ENCODE measurements around the gene FBXO8. TPM values are rescaled to one million over a fixed set of nuclear protein-coding genes. Genes with fewer than 3 reads are reported as not detected.
A peak's percentile ranks its signal among the peaks of the same experiment; 100 is the strongest.

The FBXO8 gene
- polyA plus RNA-seq, 1 experiment, result 28.9 TPM

DNA sequence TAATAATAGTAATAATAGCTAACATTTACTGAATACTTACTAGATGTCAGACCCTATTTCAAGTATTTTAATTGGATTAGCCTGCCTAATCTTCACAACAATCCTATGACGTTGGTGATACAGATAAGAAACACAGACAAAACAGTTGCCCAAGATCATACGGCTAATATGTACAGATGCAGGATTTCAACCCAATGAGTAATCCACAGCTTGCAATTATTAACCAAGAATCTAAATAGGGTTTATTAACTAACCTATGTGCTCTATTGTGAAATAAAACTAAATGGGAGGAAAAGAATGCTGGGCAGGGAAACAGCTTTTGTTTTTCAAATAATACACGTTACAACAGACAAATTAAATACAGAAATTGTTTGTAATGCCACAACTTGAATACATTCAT, 23.4 kb downstream of the FBXO8 start:
- CTCF ChIA-PET, result no interaction called here
- Histone ChIP-seq H3K4me3 (ENCODE audit: low read depth, low read length) (no peak overlapping the region), H3K27ac (ENCODE audit: low read depth, low read length) (no peak overlapping the region), H3K27me3 (ENCODE audit: control insufficient read depth, insufficient read depth, low read length) (no peaks in the 10 kb centered on the region), H3K9me3 (ENCODE audit: control insufficient read depth, insufficient read depth, low read length) (no peaks in the 10 kb centered on the region)
- POLR2A ChIA-PET, result interaction anchor here (0.6 to 1.0 kb wide), 2 partner anchors 24 to 771 kb away, joined by 3 to 4 read pairs; partner anchors contain the start of gene CEP44
- DNase-seq (ENCODE audit: low read depth, low spot score), result peak; percentile 39
- TF ChIP-seq, protein P1, sequence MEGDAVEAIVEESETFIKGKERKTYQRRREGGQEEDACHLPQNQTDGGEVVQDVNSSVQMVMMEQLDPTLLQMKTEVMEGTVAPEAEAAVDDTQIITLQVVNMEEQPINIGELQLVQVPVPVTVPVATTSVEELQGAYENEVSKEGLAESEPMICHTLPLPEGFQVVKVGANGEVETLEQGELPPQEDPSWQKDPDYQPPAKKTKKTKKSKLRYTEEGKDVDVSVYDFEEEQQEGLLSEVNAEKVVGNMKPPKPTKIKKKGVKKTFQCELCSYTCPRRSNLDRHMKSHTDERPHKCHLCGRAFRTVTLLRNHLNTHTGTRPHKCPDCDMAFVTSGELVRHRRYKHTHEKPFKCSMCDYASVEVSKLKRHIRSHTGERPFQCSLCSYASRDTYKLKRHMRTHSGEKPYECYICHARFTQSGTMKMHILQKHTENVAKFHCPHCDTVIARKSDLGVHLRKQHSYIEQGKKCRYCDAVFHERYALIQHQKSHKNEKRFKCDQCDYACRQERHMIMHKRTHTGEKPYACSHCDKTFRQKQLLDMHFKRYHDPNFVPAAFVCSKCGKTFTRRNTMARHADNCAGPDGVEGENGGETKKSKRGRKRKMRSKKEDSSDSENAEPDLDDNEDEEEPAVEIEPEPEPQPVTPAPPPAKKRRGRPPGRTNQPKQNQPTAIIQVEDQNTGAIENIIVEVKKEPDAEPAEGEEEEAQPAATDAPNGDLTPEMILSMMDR (IDR thresholded peaks at IDR 0.05; ENCODE audit: low read depth, low read length), result no peak

DNA sequence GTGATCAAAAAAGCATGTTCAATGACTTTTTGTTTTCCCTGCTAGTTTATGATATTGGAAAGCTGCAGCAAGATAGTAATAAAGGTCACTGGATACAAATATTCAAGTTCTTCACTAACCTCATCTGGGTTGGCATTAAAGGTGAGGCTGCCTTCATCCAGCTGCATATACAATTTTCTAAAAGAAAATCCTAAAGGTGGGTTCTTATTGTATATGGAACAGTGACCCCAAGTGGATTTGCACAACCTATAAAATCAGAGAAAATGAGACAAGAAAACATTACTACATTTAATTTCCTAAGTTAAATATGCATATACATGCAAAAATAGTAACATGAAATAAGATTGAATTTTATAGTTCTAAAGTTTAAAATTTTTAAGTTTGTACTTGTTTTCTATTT, 23.9 kb downstream of the FBXO8 start:
- no peaks in the 10 kb centered on the region for H3K9me3 ChIP-seq (ENCODE audit: control insufficient read depth, insufficient read depth, low read length)
- DNase-seq (ENCODE audit: low read depth, low spot score), result no peak
- no peaks in the 10 kb centered on the region for H3K27me3 ChIP-seq (ENCODE audit: control insufficient read depth, insufficient read depth, low read length)
- no peak overlapping the region for H3K27ac ChIP-seq (ENCODE audit: low read depth, low read length)
- no peak overlapping the region for H3K4me3 ChIP-seq (ENCODE audit: low read depth, low read length)
- TF ChIP-seq, protein P1 (IDR thresholded peaks at IDR 0.05; ENCODE audit: low read depth, low read length), result no peak
- CTCF ChIA-PET, result no interaction called here
- POLR2A ChIA-PET, result interaction anchor here (0.6 to 1.0 kb wide), 2 partner anchors 25 to 771 kb away, joined by 3 to 4 read pairs; partner anchors contain the start of gene CEP44

DNA sequence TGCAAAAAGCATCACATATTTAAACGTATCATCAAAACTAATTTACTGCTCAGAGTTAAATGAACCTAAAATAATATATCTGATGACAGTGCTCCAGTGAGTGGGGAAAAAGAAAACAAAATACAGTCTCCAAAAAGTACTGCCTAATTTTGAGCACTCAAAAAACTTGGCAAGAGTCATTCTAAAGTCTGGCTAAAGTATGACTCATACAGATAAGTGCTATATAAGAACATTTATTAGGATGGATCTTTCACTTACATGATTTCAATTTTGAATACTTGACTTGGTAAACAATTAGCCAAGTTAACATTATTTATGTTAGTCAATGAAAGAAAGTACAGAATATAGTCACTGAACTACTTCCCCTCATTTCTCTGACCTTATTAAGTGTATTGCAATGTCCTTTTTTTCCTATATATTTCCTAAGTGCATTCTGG, 27.2 kb downstream of the FBXO8 start:
- Histone ChIP-seq H3K27ac (ENCODE audit: low read depth, low read length) (no peak overlapping the region), H3K27me3 (ENCODE audit: control insufficient read depth, insufficient read depth, low read length) (no peaks in the 10 kb centered on the region), H3K4me3 (ENCODE audit: low read depth, low read length) (no peak overlapping the region), H3K9me3 (ENCODE audit: control insufficient read depth, insufficient read depth, low read length) (no peaks in the 10 kb centered on the region)
- POLR2A ChIA-PET, result interaction anchor here (0.7 kb wide), 1 partner anchor 742 kb away, joined by 3 read pairs; no protein-coding TSS in a partner anchor
- no peak for DNase-seq (ENCODE audit: low read depth, low spot score)
- CTCF ChIA-PET, result interaction anchor here (1.5 kb wide), 1 partner anchor 34 kb away, joined by 4 read pairs; no protein-coding TSS in a partner anchor
- TF ChIP-seq, protein P1 (IDR thresholded peaks at IDR 0.05; ENCODE audit: low read depth, low read length), result no peak

DNA sequence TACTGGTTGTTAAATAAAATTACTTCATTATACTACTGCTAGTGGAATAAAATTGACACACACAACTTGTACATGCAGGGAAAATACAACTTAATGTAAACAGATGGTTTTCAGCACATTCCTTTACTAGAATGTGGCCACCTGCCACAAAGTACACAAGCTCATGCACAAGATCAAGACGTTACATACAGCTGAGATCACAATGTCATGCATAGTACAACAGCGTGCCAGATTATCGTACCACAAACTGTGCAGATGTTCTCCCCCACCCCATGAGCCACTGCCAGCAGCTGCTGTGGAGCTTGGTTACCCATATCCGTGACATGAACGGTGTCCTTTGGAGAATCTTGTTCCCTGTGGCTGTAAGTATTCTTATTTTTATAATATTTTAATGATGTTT, 27.7 kb downstream of the FBXO8 start:
- H3K27ac ChIP-seq (ENCODE audit: low read depth, low read length), result peak overlapping the region; percentile 58
- H3K4me3 ChIP-seq (ENCODE audit: low read depth, low read length), result no peak overlapping the region
- no peaks in the 10 kb centered on the region for H3K27me3 ChIP-seq (ENCODE audit: control insufficient read depth, insufficient read depth, low read length)
- DNase-seq (ENCODE audit: low read depth, low spot score), result peak; percentile 78
- CTCF ChIA-PET, result no interaction called here
- TF ChIP-seq, protein P1 (IDR thresholded peaks at IDR 0.05; ENCODE audit: low read depth, low read length), result no peak
- no peaks in the 10 kb centered on the region for H3K9me3 ChIP-seq (ENCODE audit: control insufficient read depth, insufficient read depth, low read length)
- POLR2A ChIA-PET, result interaction anchor here (0.5 to 0.7 kb wide), 2 partner anchors 102 to 741 kb away, joined by 3 read pairs; no protein-coding TSS in a partner anchor

DNA sequence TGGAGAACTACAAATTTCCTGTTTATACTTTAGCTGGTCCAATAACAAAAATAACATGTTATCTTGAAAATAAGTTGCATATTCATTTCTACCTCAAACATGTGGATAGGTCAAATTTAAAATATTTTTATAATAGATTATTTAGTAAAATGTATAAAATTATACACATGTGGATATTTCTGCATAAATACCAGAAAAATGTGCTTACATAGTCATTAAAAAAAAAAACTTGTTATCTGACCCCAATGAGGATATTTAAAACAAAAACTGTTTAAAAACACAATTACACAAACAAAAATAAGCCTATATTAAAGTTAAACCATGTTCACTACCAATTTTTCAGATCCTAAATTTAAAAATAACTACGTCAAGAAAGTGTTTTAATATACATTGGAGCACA, 28.1 kb downstream of the FBXO8 start:
- ChIA-PET CTCF (no interaction called here), POLR2A (interaction anchor here (0.5 kb wide), 1 partner anchor 102 kb away, joined by 3 read pairs; no protein-coding TSS in a partner anchor)
- Histone ChIP-seq H3K4me3 (ENCODE audit: low read depth, low read length) (no peak overlapping the region), H3K9me3 (ENCODE audit: control insufficient read depth, insufficient read depth, low read length) (no peaks in the 10 kb centered on the region), H3K27me3 (ENCODE audit: control insufficient read depth, insufficient read depth, low read length) (no peaks in the 10 kb centered on the region), H3K27ac (ENCODE audit: low read depth, low read length) (no peak overlapping the region)
- no peak for DNase-seq (ENCODE audit: low read depth, low spot score)
- TF ChIP-seq, protein P1 (IDR thresholded peaks at IDR 0.05; ENCODE audit: low read depth, low read length), result no peak
